Stimulated activated CD8-positive, alpha-beta memory T cell treated with anti-CD3 and anti-CD28 coated beads, Interleukin-7, amount 100 ng/mL, for 1 hour (primary cell): ENCODE results near the gene SNAP25.

Experiments used
- DNase-seq, 2 donors: peaks; one replicate each; pipeline ENCODE4 v3.0.0-alpha.2; 2020; ENCODE audit warnings: low read depth in 2 of 2

The SNAP25 gene

GRCh38 chr20:10332656-10333415 is 114.2 kb downstream of the SNAP25 start:
- no peak for DNase-seq

GRCh38 chr20:10336959-10337729 is 118.5 kb downstream of the SNAP25 start:
- no peak for DNase-seq

GRCh38 chr20:10338426-10339180 is 120.0 kb downstream of the SNAP25 start:
- no peak for DNase-seq

DNA sequence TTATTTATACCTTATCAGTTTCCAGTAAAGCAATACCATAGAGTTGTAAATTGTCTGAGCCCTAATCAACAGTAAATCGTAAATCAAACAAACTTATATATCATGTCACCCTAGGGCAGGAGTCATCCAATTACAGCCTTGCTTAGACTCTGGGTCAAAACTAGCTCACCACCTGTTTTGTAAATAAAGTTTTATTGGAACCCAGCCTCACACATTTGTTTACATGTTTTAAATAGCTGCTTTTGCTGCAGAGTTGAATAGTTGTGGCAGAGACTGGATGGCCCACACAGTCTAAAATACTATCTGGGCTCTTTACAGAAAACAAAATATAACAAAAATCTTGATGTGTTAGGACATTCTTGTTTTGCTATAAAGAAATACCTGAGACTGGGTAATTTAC is 121.0 kb downstream of the SNAP25 start:
- no peak for DNase-seq

GRCh38 chr20:10342152-10342551 is 123.5 kb downstream of the SNAP25 start:
- no peak for DNase-seq

GRCh38 chr20:10344953-10345352 is 126.3 kb downstream of the SNAP25 start:
- no peak for DNase-seq

- DNase-seq = no peak
These were observed 128.7 kb downstream of the SNAP25 start for GRCh38 chr20:10347086-10347880.

- no peak for DNase-seq
These were observed 130.5 kb downstream of the SNAP25 start for GRCh38 chr20:10349118-10349517.

- DNase-seq = no peak
These were observed 131.7 kb downstream of the SNAP25 start for GRCh38 chr20:10350188-10350842.

GRCh38 chr20:10352934-10353824 is 134.5 kb downstream of the SNAP25 start:
- DNase-seq = no peak

GRCh38 chr20:10356628-10357027 is 138.0 kb downstream of the SNAP25 start:
- no peak for DNase-seq
